ENCODE data around the gene SCGB3A2.
A peak's percentile ranks its signal among the peaks of the same experiment; 100 is the strongest.
"Not testable (repeated sequence)": the region's sequence is repeated elsewhere in the genome, so short reads cannot be mapped to it uniquely, and the experiment has no call there.

SCGB3A2 gene

DNA sequence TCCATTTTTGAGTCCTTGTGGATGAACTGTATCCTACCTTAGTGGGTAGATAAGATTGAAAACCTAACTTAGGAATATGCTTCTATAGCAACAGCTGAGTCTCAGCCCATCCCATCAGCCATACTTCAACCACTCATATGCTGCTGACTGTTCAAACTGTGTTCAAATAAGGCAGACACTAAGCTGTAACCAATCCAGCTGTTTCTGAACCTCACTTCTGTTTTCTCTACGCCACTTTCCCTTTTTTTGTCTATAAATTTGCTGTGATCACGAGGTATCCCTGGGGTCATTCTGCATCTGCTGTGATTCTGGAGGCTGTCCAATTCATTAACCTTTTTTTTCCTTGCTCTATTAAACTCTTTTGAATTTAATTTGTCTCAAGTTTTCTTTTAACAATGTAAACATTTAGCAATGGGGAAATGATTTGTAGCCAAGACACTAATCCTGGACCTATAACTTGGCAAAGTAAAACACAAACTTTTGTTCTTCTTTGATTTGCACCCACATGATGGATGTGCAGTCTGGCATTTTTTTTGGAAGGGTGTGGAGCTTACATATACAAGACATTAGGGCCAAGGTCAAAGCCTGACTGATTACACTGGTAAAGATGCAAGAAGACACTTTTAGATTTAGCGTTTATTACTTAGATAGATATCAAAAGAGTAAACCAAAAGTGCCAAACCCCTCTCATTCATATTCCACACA lies 14.9 kb upstream of the SCGB3A2 start:
- DNase-seq, result no peak

GRCh38 chr5:147869112-147869511 lies 9.4 kb upstream of the SCGB3A2 start:
- no peak for DNase-seq

- not testable (repeated sequence) for DNase-seq
Observed at GRCh38 chr5:147869892-147870291, 8.6 kb upstream of the SCGB3A2 start.

DNA sequence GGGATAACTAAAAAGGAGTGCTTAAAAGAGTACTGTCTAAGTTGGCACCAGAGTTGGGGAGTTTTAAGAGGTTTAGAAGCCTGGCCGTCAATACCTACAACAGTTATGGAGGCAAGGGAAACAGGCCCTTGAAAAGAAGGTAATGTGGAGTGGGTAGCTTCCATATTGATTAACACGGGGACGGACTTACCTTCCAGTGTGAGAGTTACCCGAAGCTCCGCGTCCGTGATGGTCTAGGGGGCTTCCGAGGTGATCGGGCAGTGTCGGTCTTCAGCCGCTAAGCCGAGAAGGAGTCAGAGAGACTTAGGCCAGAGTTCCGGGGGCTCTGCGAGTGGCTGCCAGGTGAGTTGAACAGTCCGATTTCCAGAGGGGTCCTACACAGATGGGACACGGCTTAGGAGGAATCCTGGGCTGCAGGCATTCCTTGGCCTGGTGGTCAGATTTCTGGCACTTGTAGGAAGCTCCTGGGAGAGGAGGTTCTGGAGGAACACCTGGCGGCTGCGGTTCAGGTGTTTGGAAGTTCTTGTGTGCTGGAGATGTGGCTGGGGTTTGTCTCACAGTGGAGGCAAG lies 6.4 kb upstream of the SCGB3A2 start:
- not testable (repeated sequence) for DNase-seq

- not testable (repeated sequence) for DNase-seq
Observed at GRCh38 chr5:147872744-147873435, 5.6 kb upstream of the SCGB3A2 start.

DNA sequence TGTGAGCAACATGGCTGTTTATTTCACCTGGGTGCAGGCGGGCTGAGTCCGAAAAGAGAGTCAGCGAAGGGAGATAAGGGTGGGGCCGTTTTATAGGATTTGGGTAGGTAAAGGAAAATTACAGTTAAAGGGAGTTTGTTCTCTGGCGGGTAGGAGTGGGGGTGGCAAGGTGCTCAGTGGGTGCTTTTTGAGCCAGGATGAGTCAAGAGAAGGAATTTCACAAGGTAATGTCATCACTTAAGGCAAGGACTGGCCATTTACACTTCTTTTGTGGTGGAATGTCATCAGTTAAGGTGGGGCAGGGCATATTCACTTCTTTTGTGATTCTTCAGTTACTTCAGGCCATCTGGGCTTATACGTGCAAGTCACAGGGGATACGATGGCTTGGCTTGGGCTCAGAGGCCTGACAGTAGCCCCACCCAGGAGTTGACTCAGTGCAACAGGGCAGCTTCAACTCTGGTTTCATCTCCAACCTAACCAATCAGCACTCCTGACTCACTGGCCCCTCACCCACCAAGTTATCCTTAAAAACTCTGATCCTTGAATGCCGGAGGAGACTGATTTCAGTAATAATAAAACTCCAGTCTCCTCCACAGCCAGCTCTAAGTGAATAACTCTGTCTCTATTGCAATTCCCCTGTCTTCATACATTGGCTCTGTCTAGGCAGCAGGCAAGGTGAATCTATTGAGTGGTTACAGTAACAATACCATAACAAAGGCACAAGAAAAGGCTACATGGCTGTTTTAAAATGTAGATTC lies 4.2 kb upstream of the SCGB3A2 start:
- not testable (repeated sequence) for DNase-seq

DNA sequence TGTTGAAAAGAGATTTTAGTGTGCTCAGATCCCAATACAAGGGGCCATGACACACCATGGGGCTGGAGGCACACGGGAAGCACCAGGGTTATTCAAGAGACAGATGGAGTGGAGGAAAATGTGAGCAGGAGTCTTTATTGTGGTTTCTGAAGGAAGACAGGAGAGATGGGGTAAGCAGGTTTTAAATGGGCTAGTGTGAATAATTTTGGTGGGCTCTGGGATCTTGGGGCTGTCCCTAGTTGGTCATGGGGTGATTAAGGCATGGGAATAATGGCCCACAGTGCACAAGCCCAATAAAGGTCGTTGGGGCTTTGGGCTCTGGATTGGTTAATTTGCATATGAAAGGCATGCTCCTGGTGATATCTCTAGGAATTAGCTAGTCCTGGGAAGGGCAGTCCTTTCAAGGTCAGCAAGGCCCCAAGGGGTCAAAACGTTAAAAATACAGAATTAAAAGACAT lies 3.6 kb upstream of the SCGB3A2 start:
- DNase-seq, result no peak

DNA sequence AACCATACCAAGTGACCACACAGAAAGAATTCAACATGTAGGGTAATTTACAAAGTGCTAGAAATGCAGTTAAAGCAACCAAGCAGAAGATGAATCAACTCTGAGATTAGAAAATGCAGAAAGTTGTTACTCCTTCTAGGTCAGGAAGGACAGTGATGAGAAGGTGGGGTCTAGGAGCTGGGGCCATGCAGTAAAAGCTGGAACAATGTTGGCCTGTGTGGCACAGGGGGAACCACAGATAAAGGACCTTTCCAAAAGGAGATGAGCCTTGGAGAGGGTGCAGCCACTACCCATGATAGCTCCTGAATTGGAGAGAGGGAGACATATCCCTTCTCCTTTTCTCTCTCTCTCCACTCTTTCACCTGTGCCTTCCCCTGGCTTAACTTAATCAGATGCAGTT lies 2.4 kb upstream of the SCGB3A2 start:
- DNase-seq, result no peak

DNA sequence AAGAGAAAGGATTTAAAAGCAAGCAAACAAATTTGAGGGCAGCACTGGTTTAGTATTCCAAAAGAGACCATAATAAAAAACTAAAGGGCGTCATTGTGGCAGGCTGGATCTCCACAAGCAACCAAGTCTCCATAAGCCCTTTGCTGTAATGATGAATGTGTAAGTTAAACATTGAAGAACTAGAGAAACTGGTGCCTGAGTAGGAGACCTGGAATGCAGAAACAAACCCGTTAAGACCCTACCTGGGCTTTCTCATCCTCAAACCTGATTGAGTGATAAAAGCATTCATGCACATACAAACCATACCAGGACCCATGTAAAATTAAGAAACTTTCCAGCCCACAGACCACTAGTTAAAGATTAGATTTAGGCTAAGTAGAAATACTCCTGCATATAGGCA lies 1.9 kb upstream of the SCGB3A2 start:
- DNase-seq, result no peak

DNA sequence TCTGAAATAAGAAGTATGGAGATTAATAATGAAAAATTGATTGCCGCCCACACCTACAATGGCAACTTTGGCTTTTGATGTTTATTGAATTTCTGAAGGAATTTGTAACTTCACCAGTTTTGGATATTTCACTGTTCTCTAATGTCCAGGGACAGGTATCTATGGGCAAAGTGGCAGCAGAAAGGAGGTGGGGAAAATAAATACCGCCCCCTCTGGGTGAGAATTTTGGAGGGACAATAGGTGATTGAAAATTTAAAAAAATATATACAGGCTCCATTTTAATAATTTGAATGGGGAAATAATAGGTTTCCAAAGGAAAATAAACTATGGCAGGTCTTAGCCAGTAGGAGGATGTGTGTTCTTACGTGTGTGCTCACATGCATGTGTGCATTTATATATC lies 1.3 kb downstream of the SCGB3A2 start:
- no peak for DNase-seq

- DNase-seq, result no peak
Observed at GRCh38 chr5:147880487-147880886, 2.0 kb downstream of the SCGB3A2 start.

- DNase-seq, result no peak
Observed at GRCh38 chr5:147882586-147883313, 4.2 kb downstream of the SCGB3A2 start.

DNA sequence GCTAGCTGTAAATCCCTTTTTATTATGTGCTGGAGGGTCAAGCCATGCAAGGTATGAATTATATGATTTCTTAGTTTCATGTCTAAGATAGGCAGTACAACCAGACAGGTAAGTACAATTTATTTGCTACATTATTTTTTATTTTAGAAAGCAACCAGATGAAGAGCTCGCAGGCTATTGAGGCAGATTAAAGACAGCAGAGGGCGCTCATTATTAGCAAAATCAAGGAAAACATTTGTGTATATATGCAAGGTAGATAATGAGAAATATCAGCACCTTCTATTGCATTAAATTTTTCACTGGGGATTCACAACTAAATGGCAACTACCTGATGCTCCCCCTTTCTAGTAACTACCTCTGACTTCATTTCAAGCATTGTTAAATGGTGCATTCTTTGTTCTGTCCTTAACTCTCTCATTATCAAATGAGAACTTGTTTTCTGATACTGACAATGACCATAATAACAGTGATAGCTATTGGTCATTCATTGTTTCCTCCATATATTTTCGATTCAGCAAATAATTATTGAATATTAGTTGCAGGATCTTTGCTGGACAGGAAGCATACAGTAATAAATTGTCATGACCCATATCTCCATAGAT lies 8.6 kb downstream of the SCGB3A2 start:
- peak in 2 of 14 donors; percentile 2 to 39 for DNase-seq

GRCh38 chr5:147887930-147888329 lies 9.4 kb downstream of the SCGB3A2 start:
- DNase-seq, result no peak

DNA sequence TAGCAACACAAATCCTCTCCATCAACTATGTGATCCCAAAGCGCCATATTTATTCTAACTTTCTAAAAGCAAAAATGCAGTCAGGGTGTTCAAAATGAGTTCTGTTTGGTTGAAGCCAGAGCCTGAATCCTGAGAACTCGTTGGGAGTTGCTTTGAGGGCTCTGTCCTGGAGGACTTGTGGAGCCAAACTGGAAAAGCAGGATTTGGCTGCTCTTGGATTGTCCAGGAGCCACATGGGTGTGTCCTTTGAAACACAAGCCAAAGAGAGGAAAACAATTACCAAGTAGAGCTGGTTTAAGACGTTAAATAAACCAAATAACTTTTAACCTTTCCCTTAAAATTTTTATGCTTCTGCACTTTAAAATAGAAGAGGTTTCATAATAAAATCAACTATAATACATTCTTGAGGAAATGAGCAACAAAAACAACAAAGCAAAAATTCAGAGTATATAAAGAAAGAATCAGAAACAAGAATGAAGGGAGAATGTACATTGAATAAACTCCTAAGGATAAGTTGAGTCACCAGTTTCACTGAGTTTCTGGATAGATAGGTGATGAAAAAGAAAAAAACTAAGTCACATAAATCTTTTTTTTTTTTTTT lies 14.3 kb downstream of the SCGB3A2 start:
- DNase-seq, result no peak

- DNase-seq, result no peak
Observed at GRCh38 chr5:147893820-147894219, 15.3 kb downstream of the SCGB3A2 start.

GRCh38 chr5:147895864-147896263 lies 17.4 kb downstream of the SCGB3A2 start:
- no peak for DNase-seq

GRCh38 chr5:147898875-147899401 lies 20.4 kb downstream of the SCGB3A2 start:
- DNase-seq, result no peak

GRCh38 chr5:147901599-147902039 lies 23.1 kb downstream of the SCGB3A2 start:
- DNase-seq, result no peak

GRCh38 chr5:147902609-147903115 lies 24.2 kb downstream of the SCGB3A2 start:
- no peak for DNase-seq

DNA sequence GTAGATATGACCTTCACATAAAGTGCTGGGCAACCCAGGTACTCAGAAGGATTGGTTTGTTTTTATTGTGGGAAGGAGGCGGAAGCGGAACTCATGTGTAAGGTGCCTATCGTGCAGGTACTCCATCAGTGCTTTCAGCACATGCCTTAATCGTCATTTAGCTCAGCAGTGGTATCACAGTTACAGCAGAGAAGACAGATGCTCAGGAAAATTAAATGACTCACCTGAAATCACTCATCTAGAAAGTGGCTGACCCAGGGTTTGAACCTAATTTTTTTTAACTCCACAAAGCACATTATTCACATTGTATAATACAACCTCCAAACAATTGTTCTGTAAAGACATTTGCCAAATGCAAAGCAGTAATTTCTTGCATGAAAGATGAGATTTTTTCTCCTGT lies 25.6 kb downstream of the SCGB3A2 start:
- DNase-seq, result peak in 1 of 14 donors; percentile 35
